CD4-positive, alpha-beta T cell treated with Interleukin-4 for 1 hour (primary cell): ENCODE measurements around the gene LEKR1.

Experiments
- DNase-seq, 2 donors: peaks; one replicate each; pipeline ENCODE4 v3.0.0-alpha.2; 2020 to 2022

LEKR1 gene

GRCh38 chr3:157086060-157086750 is 260.1 kb downstream of the LEKR1 start:
- DNase-seq = no peak

- no peak for DNase-seq
Observed at GRCh38 chr3:157086775-157087174, 260.6 kb downstream of the LEKR1 start.

GRCh38 chr3:157087373-157087772 is 261.2 kb downstream of the LEKR1 start:
- no peak for DNase-seq

GRCh38 chr3:157087780-157088600 is 261.8 kb downstream of the LEKR1 start:
- DNase-seq = no peak

- peak; percentile 95 to 96 for DNase-seq
Observed at GRCh38 chr3:157088601-157089454, 262.7 kb downstream of the LEKR1 start.

GRCh38 chr3:157089455-157090221 is 263.5 kb downstream of the LEKR1 start:
- peak; percentile 42 to 55 for DNase-seq

- DNase-seq = no peak
Observed at GRCh38 chr3:157091083-157091833, 265.1 kb downstream of the LEKR1 start.

- DNase-seq = no peak
Observed at GRCh38 chr3:157092230-157092629, 266.1 kb downstream of the LEKR1 start.

- DNase-seq = no peak
Observed at GRCh38 chr3:157093096-157093495, 266.9 kb downstream of the LEKR1 start.

- no peak for DNase-seq
Observed at GRCh38 chr3:157094301-157094700, 268.1 kb downstream of the LEKR1 start.

GRCh38 chr3:157094751-157095480 is 268.8 kb downstream of the LEKR1 start:
- no peak for DNase-seq
